ENCODE data around the gene HMGCLL1. TPM values are rescaled to one million over a fixed set of nuclear protein-coding genes. Genes with fewer than 3 reads are reported as not detected.

Gene HMGCLL1
- total and polyA plus RNA-seq, 2 donors (not counting 3 experiments of a cell fraction or from before 2014, with no cell fraction given), result not detected

DNA sequence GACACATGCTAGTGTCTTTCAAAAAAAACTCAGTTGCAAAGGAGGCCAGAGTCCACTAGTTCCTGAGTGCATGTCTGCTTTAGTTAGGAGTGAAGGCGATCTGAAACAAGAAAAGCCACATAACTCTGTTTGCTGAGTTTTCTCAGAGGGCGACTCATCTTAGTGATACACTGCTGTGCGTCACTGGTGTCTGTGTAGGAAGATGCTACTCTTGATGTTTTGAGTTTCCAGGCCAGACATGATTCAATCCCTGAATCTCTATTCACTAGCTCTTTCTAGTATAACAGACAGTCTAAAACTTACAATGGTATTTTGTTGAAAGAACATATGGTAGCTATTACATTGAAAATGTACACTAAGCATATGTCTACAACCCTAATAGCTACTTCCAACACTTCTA, 190.8 kb downstream of the HMGCLL1 start:
- BruUV-seq (replicated peaks), result no TSS peak
- dilution Hi-C loops (cut with MboI; ENCODE audit: extremely low pct_ligation_motif_present, low sequenced_read_pairs) (no loop called here), intact Hi-C loops (cut with micrococcal nuclease) (no loop called here)
- FAIRE-seq (no peak), DNase-seq (ENCODE audit: low read depth, low spot score) (no peak)
- CTCF ChIA-PET, result no interaction called here
- H3K27ac ChIP-seq (ENCODE audit: insufficient read depth, low read depth, low read length), result no peak overlapping the region
- no peaks in the 10 kb centered on the region for H3K9me3 ChIP-seq (replicated peaks; ENCODE audit: control insufficient read depth, insufficient read depth, low read length)
- no peaks in the 10 kb centered on the region for H3K27me3 ChIP-seq (ENCODE audit: control insufficient read depth in 2 of 2, insufficient read depth in 2 of 2, low read length in 2 of 2)
- no peaks in the 10 kb centered on the region for H3K79me2 ChIP-seq (ENCODE audit: control insufficient read depth, insufficient read depth, low read length)
- POLR2A ChIA-PET, result no interaction called here
- TF ChIP-seq, protein P1, sequence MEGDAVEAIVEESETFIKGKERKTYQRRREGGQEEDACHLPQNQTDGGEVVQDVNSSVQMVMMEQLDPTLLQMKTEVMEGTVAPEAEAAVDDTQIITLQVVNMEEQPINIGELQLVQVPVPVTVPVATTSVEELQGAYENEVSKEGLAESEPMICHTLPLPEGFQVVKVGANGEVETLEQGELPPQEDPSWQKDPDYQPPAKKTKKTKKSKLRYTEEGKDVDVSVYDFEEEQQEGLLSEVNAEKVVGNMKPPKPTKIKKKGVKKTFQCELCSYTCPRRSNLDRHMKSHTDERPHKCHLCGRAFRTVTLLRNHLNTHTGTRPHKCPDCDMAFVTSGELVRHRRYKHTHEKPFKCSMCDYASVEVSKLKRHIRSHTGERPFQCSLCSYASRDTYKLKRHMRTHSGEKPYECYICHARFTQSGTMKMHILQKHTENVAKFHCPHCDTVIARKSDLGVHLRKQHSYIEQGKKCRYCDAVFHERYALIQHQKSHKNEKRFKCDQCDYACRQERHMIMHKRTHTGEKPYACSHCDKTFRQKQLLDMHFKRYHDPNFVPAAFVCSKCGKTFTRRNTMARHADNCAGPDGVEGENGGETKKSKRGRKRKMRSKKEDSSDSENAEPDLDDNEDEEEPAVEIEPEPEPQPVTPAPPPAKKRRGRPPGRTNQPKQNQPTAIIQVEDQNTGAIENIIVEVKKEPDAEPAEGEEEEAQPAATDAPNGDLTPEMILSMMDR (IDR thresholded peaks at IDR 0.05; ENCODE audit: extremely low read depth in 1 of 2, insufficient read depth in 1 of 2, low read depth in 1 of 2, low read length in 2 of 2), result no peak
- TF ChIP-seq POLR2AphosphoS5 (IDR thresholded peaks at IDR 0.05; ENCODE audit: insufficient read depth, low read depth, low read length) (no peak), EZH2 (IDR thresholded peaks at IDR 0.05; ENCODE audit: borderline replicate concordance, low read depth, low read length, severe bottlenecking) (no peak), JUN (IDR thresholded peaks at IDR 0.05; ENCODE audit: borderline replicate concordance, insufficient read depth, insufficient read length, low read depth) (no peak)
- TF ChIP-seq, protein P2, sequence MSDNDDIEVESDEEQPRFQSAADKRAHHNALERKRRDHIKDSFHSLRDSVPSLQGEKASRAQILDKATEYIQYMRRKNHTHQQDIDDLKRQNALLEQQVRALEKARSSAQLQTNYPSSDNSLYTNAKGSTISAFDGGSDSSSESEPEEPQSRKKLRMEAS (IDR thresholded peaks at IDR 0.05; ENCODE audit: insufficient read depth, insufficient read length), result no peak
- H3K4me1 ChIP-seq (ENCODE audit: control insufficient read depth, extremely low read depth, insufficient read depth, low read length), result no peaks in the 10 kb centered on the region
- H2AFZ ChIP-seq (ENCODE audit: low read depth, low read length), result no peak overlapping the region
- H3K9me1 ChIP-seq (replicated peaks; ENCODE audit: control insufficient read depth, extremely low read depth, insufficient read depth, low read length), result no peaks in the 10 kb centered on the region
- H4K20me1 ChIP-seq (replicated peaks; ENCODE audit: control insufficient read depth, extremely low read depth, insufficient read depth, low read length), result no peaks in the 10 kb centered on the region
- no peak overlapping the region for H3K4me2 ChIP-seq (ENCODE audit: insufficient read depth, low read length)
- H3K4me3 ChIP-seq (replicated peaks in 1 of 3; ENCODE audit: insufficient read depth in 1 of 3, low read depth in 1 of 3, low read length in 3 of 3), result no peak overlapping the region
- no peaks in the 10 kb centered on the region for H3K36me3 ChIP-seq (ENCODE audit: control insufficient read depth in 2 of 2, extremely low read depth in 1 of 2, insufficient read depth in 2 of 2, low read length in 2 of 2)
- H3K9ac ChIP-seq (replicated peaks; ENCODE audit: extremely low read depth, insufficient read depth, low read length), result no peak overlapping the region
